KMS-11 (cell line): ENCODE results near the gene CCSER1.
A peak's percentile ranks its signal among the peaks of the same experiment; 100 is the strongest.

Experiments
- H2AFZ ChIP-seq: fragments of 200-600 bp; sonication (generic); 2 replicates; pipeline ENCODE4 v1.6.1; 2016; ENCODE audit warnings: antibody characterized with exemption, mixed run types, low read depth
- H3K27ac ChIP-seq: fragments of 200-600 bp; sonication (generic); 2 replicates; pipeline ENCODE4 v1.6.1; 2016; ENCODE audit warnings: mild to moderate bottlenecking, mixed run types
- H3K27me3 ChIP-seq: fragments of 200-600 bp; sonication (generic); 2 replicates; pipeline ENCODE4 v1.6.1; 2017; ENCODE audit warnings: mild to moderate bottlenecking, low read depth, mixed run types, moderate library complexity; ENCODE audit not compliant: insufficient read depth
- H3K36me3 ChIP-seq: fragments of 200-600 bp; sonication (generic); 2 replicates; pipeline ENCODE4 v1.6.1; 2017; ENCODE audit warnings: mild to moderate bottlenecking, mixed run types; ENCODE audit not compliant: insufficient read depth
- H3K4me1 ChIP-seq: fragments of 200-600 bp; sonication (generic); 2 replicates; pipeline ENCODE4 v1.6.1; 2016; ENCODE audit warnings: mild to moderate bottlenecking, low read depth, mixed run types; ENCODE audit not compliant: poor library complexity, severe bottlenecking
- H3K4me2 ChIP-seq: fragments of 200-600 bp; sonication (generic); 2 replicates; pipeline ENCODE4 v1.7.0; 2016; ENCODE audit warnings: mild to moderate bottlenecking, mixed run types
- H3K4me3 ChIP-seq: fragments of 200-600 bp; sonication (generic); IDR thresholded peaks from 2 replicates; pipeline ENCODE4 v1.6.1; 2017; ENCODE audit warnings: low read depth, low read length, mixed read lengths; ENCODE audit not compliant: insufficient read depth
- H3K79me2 ChIP-seq: fragments of 200-600 bp; sonication (generic); 2 replicates; pipeline ENCODE4 v1.6.1; 2016; ENCODE audit warnings: low read depth, mixed run types; ENCODE audit not compliant: insufficient read depth
- H3K9ac ChIP-seq: fragments of 200-600 bp; sonication (generic); 2 replicates; pipeline ENCODE4 v1.6.1; 2016; ENCODE audit warnings: mild to moderate bottlenecking, mixed run types
- H4K20me1 ChIP-seq: fragments of 200-600 bp; sonication (generic); 2 replicates; pipeline ENCODE4 v1.6.1; 2016; ENCODE audit warnings: mild to moderate bottlenecking, mixed run types; ENCODE audit not compliant: insufficient read depth
- CTCF ChIP-seq: fragments of 200-600 bp; sonication (generic); conservative IDR thresholded peaks from 2 replicates; pipeline ENCODE4 v1.6.1; 2017; ENCODE audit warnings: low read depth, mild to moderate bottlenecking, antibody characterized with exemption, low read length, moderate library complexity, mixed read lengths

CCSER1 gene

GRCh38 chr4:90349636-90350035 is 222.4 kb downstream of the CCSER1 start:
- Histone ChIP-seq H3K27ac (no peak overlapping the region), H3K36me3 (no peaks in the 10 kb centered on the region), H3K9ac (no peak overlapping the region), H2AFZ (no peak overlapping the region), H4K20me1 (no peaks in the 10 kb centered on the region), H3K27me3 (no peaks in the 10 kb centered on the region), H3K4me2 (no peak overlapping the region), H3K79me2 (no peaks in the 10 kb centered on the region), H3K4me1 (no peaks in the 10 kb centered on the region), H3K4me3 (no peak overlapping the region)
- TF ChIP-seq CTCF: no peak

GRCh38 chr4:90357117-90357710 is 230.0 kb downstream of the CCSER1 start:
- Histone ChIP-seq H3K4me2 (no peak overlapping the region), H3K79me2 (no peaks in the 10 kb centered on the region), H3K9ac (no peak overlapping the region), H3K4me3 (no peak overlapping the region), H3K27me3 (no peaks in the 10 kb centered on the region), H3K27ac (no peak overlapping the region), H3K4me1 (peaks cover 4% of the 10 kb centered on the region), H4K20me1 (no peaks in the 10 kb centered on the region), H2AFZ (0 out of 2 replicates have a peak overlapping the region, but pooled peaks have one; percentile 11), H3K36me3 (no peaks in the 10 kb centered on the region)
- TF ChIP-seq CTCF: peak; percentile 81

GRCh38 chr4:90375081-90375480 is 247.9 kb downstream of the CCSER1 start:
- no peak overlapping the region for H3K4me3 ChIP-seq
- H3K27me3 ChIP-seq: no peaks in the 10 kb centered on the region
- H2AFZ ChIP-seq: no peak overlapping the region
- no peaks in the 10 kb centered on the region for H3K36me3 ChIP-seq
- no peak overlapping the region for H3K4me2 ChIP-seq
- no peaks in the 10 kb centered on the region for H3K4me1 ChIP-seq
- H3K79me2 ChIP-seq: no peaks in the 10 kb centered on the region
- no peak overlapping the region for H3K27ac ChIP-seq
- H3K9ac ChIP-seq: no peak overlapping the region
- no peak for TF ChIP-seq CTCF
- no peaks in the 10 kb centered on the region for H4K20me1 ChIP-seq

GRCh38 chr4:90393215-90393614 is 266.0 kb downstream of the CCSER1 start:
- Histone ChIP-seq H3K4me1 (no peaks in the 10 kb centered on the region), H3K4me3 (no peak overlapping the region), H3K79me2 (no peaks in the 10 kb centered on the region), H3K27ac (no peak overlapping the region), H2AFZ (no peak overlapping the region), H3K36me3 (no peaks in the 10 kb centered on the region), H3K4me2 (no peak overlapping the region), H4K20me1 (no peaks in the 10 kb centered on the region), H3K9ac (no peak overlapping the region), H3K27me3 (no peaks in the 10 kb centered on the region)
- no peak for TF ChIP-seq CTCF
